ENCODE measurements around the gene TSEN2.
"Not testable (repeated sequence)": the region's sequence is repeated elsewhere in the genome, so short reads cannot be mapped to it uniquely, and the experiment has no call there.

Gene TSEN2

DNA sequence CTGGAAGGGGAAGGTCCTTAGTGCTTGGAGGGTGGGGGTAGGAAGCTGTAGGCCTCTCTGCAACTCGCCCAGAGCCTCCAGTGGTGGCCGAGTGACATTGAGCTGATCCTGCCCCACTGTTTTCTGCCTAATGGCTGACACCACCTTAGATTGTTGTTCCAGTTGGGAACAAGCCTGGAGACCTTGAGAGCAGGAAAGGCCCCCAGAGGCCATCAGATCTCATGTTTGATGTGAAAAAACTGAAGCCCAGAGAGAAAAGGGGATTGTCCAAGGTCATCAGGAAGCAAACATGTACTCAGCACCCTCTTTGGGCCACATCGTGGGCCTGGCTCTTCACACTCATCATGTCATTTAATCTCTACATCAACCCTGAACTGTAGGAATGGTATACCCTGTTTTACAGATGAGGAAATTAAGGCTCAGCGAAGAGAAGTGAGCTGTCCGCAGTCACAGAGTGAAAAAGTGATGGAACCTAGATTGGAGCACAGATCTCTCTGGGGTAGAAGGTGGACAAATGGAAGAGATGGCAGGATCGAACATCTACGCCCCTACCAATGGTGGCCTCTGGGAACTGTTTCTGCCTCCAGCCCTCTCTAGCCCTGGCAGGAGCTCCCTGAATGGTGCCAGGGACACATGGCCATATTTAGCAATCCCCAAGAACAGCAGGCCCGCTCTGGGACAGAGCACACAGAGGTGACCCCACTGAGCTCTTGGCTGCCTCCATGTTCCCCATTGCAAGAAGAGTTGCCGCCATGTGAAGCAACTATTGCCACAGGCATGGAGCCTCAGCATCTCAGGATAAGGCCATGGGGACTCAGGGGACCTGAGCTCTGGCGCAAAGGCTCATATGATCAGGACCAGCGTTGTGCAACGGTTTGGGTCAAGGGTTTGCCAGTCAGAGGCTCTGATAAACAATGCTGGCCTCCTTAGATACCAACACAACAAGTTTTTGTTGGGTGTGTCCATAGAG, 31.6 kb upstream of the TSEN2 start:
- DNase-seq: no peak

- DNase-seq: no peak
These were observed 30.0 kb upstream of the TSEN2 start for GRCh38 chr3:12454076-12454815.

- no peak for DNase-seq
These were observed 29.5 kb upstream of the TSEN2 start for GRCh38 chr3:12454816-12455121.

DNA sequence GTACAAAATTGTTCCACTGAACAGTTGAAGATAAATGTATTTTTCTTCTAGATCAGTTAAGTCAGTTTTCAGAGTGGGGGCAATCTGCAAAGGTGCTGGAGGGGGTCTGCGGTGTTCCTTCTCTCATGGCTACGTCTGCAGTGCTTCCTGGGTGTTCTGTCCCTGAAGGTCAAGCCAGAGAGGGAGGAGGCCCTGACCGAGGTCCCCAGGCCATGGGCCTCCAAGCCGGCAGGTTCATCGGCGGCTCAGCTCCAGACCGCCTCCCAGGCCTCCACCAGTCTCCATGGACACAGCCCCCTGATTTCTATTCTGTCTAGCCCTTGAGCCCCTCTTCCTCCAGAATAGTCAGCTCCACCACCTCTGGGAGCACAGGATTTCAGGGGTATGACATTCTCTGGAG, 28.5 kb upstream of the TSEN2 start:
- no peak for DNase-seq

- no peak for DNase-seq
These were observed 27.8 kb upstream of the TSEN2 start for GRCh38 chr3:12456441-12456840.

- DNase-seq: not testable (repeated sequence)
These were observed 26.9 kb upstream of the TSEN2 start for GRCh38 chr3:12457380-12457779.

DNA sequence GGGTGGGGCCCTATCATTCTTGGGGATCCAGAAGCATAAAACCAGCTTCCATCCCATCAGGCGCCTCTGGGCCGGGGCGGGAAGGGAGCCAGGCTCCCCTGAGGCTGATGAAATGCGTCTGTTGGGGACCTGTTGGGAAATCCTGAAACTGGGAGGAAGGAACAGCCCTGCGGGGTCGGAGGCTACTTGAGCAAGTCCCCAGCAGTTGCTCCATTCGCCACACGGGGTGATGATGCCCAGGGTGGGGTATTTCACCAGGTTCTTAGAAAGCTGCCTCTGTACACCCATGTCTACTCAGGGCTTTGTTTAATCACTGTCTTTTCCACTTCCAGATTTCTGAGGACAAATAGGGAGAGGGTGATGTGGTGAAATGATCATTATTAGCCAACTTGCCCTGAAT, 25.4 kb upstream of the TSEN2 start:
- DNase-seq: peak; percentile 19

GRCh38 chr3:12460127-12460526, 24.2 kb upstream of the TSEN2 start:
- no peak for DNase-seq

GRCh38 chr3:12461097-12461649, 23.1 kb upstream of the TSEN2 start:
- no peak for DNase-seq

DNA sequence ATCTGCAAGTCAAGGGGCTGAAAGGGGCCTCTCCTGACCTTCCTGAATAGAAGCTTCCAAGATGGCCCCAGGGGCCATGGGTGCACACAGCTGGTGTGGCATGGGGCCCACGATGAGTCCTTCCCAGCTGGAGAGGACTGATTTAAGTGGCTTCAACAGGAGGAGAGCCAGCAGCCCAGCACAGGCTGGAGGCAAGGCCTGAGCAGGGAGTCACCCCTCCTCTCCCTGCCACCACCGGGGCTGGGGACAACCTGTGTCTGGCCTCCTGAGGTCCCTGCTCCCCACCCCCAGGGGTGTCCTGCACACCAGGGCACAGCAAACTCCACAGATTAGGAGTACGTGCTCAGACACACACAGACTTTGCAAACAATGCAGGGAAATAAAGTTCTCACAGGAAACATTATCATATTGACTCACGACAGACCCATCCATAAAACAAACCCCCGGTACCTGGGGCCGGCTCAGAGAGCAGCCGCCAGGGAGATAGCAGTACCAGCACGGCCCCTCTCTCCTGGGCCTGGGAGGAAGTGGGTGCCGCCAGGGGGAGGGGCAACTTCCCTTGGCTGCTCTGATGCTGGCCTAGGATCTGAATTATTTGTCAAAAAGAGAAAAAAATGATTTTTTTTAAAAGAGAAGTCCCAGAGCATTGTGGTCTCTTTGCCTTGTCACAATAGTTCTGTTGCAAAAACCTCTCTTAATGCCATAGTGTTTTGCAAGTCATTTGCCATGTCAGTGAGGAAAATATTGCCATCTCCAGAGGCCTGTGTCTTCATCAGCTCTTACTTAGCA, 21.9 kb upstream of the TSEN2 start:
- DNase-seq: peak; percentile 10

DNA sequence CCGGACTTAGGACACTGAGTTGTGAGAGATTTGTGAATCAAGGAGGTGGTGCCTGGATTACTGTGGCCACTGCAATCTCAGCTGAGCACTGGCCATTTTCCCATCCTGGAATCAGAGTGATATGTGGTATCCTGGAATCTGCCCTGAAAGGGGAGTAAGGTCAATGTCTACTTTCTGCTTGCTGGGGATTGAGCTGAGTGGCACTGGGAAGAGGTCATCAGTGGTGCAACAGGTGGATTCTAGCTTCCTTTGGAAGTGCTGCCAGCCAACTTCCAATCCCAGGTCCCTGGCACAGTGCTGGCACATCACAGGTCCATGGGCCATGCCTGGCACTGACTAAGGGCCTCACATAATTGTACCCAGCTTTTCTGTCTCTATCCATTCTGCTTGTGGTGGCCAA, 20.6 kb upstream of the TSEN2 start:
- no peak for DNase-seq

DNA sequence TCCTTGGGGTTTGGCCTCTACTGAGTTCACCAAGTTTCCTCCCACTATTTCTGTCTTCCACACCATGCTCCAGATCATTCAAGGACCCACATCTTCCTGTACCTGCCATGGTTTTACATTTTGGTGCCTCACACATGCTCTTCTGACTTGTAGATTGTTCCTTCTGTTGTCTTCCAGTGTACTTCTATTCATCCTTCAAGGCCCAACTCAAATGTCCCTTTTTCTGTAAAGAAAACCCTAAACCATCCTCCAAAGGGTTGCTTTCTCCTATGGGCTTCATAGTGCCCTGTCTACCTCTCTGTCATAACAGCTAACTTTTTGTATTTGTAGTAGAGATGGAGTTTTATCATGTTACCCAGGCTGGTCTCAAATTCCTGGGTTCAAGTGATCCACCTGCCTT, 20.1 kb upstream of the TSEN2 start:
- no peak for DNase-seq

DNA sequence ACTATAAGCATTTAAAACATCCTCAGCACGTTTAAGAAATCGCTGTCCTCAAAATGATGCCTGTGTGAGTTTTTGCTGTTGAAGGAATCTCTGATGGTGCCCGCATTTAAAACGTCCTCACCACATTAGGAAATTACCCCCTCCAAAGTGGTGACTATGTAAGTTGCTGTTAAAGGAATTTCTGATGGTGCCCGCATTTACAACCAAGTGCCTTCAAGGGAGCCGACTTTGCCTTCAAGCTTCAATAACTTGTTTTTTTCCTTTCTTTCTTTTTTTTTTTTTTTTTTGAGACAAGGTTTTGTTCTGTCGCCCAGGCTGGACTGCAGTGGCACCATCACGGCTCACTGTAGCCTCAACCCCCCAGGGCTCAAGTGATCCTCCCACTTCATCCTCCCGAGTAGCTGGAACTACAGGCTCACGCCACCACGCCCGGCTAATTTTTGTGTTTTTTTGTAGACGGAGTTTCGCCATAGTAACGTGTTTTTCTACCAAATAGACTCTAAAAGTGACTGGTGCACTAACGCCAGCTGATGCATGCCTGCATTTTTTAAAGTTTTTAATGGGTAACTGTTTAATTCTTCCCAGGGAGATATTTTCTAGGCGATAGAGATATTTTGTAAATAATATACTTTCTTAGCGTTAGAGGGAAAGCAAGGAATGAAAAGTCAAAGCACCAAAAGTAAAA, 19.0 kb upstream of the TSEN2 start:
- DNase-seq: no peak

DNA sequence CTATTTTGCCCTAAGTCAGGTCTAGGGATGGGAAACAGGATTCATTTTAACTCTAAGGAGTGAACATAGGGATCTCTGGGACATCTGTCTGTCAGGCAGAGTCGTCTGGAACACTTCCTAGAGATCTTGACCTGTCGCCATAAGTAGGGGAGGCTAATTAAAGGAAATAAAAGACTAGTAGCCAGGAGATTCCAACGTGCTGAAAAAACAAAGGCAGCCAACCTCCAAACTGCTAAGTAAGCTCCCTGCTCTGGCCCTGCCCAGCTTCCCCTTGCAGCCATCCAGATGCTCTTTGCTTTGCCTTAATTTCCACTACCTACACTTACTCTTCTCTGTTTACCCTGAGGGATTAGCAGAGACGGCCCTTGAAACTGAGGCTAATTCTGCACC, 18.4 kb upstream of the TSEN2 start:
- DNase-seq: no peak

DNA sequence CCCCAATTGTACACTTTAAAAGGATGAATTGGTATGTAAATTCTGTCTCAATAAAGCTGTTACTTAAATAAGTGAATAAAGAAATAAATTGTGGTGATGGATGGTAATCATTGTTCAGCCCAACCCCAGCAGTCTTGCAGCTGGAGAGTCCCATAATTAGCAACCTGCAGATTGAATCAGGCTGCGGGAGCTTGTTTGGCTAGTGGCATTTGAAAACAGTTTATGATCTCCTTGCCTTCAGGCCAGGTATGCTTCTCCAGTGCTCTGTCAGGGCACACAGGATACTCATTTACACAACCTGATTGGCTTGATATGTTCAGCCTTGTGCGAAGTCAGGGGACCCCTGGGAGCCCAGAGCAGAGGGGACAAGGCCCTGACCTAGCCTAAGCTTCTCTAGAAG, 16.5 kb upstream of the TSEN2 start:
- DNase-seq: no peak

DNA sequence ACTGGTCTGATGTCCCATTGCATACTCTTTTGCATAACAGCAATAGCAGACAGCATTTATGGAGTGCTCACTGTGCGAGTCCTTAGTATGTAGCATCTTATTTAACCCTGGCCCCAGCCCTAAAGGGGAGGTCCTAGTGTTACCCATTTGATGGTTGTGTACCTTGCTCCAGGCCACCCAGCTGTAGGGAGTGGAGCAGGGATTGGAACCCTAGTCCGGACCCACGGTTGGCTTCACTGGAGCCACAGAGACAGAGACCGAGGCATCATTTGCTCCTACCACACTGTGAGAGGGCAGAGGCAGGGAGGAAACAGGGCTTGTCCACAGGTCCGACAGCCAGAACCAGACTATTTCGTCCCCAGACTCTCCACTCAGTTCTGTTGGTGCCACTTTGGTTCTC, 16.0 kb upstream of the TSEN2 start:
- DNase-seq: no peak

DNA sequence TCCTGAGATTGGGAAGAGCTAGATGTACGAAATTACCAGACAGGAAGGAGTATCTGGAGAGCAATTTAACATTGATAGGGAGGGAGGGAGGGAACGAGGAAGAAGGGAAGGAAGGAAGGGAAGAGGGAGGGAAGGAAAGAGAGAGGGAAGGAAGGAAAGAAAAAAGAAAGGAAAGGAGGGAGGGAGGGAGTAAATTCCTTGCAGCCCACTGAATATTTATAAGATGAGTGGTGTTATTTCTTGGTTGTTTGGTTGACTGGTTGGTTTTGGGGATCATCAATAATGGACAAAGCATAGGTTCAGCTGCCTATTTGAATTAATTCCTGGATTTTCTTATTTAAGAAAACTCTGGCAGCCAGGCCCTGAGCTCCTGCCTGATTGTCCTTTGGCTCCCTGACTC, 15.5 kb upstream of the TSEN2 start:
- DNase-seq: no peak

DNA sequence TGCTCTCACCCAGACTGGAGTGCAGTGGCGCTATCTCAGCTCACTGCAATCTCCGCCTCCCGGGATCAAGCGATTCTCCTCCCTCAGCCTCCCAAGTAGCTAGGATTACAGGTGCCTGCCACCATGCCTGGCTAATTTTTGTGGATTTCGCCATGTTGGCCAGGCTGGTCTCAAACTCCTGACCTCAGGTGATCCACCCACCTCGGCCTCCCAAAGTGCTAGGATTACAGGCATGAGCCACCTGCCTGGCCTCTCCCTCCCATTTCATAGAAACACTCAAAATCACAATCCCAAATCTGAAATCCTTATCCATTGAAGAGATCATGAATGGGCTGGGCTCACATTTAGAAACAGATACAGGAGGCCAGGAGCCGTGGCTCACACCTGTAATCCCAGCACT, 15.1 kb upstream of the TSEN2 start:
- DNase-seq: not testable (repeated sequence)

DNA sequence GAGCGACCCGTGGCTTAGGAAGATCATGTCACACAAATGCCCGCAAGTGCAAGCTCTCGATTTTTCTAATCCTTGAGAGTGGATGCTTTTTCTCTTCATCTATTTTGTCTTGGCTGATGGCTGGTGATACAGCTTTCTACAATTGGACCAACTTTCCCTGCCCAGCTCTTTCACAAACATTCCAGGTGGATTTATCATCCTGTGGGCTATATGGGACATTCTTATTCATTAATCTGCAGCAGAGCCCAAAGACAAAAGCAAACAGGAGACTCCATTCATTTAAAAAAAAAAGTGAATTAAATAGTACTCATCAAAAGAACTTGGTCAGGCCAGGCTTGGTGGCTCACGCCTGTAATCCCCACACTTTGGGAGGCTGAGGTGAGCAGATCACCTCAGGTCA, 14.2 kb upstream of the TSEN2 start:
- no peak for DNase-seq

GRCh38 chr3:12470680-12471079, 13.6 kb upstream of the TSEN2 start:
- no peak for DNase-seq

GRCh38 chr3:12471241-12471640, 13.0 kb upstream of the TSEN2 start:
- no peak for DNase-seq

- no peak for DNase-seq
These were observed 12.2 kb upstream of the TSEN2 start for GRCh38 chr3:12472000-12472610.

Measured in GF-D8 (cell line).